ENCODE results near the gene RFX7. TPM values are rescaled to one million over a fixed set of nuclear protein-coding genes. Genes with fewer than 3 reads are reported as not detected.

RFX7 gene
- polyA plus RNA-seq, 2 of the 4 experiments (the other 2 are of a cell fraction), result 11.7 to 14.9 TPM

DNA sequence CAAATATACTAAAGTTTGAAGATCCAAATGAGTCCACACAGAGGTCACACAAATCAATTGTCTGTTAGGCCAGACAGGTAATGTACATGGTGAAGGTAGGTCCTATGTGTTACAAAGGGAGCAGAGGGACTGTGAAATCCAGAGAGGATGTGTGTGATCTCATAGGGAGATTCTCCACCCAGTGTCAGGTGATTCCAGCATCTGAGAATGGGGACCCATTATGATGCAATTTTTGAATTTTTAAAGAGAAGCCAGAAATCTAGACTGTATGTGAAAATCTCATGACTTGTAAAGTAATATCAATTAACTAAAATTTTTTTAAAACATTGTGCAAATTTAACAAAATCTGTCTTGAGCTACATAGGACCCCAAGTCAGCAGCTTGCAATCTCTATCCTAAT lies 192.0 kb downstream of the RFX7 start:
- ATAC-seq, result no peak
- ChIA-PET CTCF (interaction anchor here (0.7 to 4.9 kb wide), 10 partner anchors 9 to 405 kb away, joined by 3 to 68 read pairs (median 8); partner anchors contain the start of gene NEDD4), POLR2A (interaction anchor here (1.4 kb wide), 1 partner anchor 58 kb away, joined by 4 read pairs; no protein-coding TSS in a partner anchor)
- Histone ChIP-seq H3K4me2 (no peak overlapping the region), H3K4me1 (0 out of 3 replicates have a peak, but pooled peaks cover 6% of the 10 kb centered on the region), H3K27ac (no peak overlapping the region), H3K9me3 (no peaks in the 10 kb centered on the region; the same call in 1 of the 3 replicates), H3K4me3 (no peak overlapping the region)
- TF ChIP-seq NPAS2 (CRISPR knock-in tag; IDR thresholded peaks at IDR 0.05; ENCODE audit: borderline replicate concordance) (no peak), NFE2L2 (conservative IDR thresholded peaks at IDR 0.05; ENCODE audit: low read length) (no peak), RARB (CRISPR knock-in tag; IDR thresholded peaks at IDR 0.05) (no peak), RNF2 (IDR thresholded peaks at IDR 0.05; ENCODE audit: borderline replicate concordance, low read depth) (no peak), NR3C1 (IDR thresholded peaks at IDR 0.05) (no peak), ZC3H11A (IDR thresholded peaks at IDR 0.05) (no peak), GATA3 (IDR thresholded peaks at IDR 0.05; ENCODE audit: borderline replicate concordance) (no peak), FOSL2 (IDR thresholded peaks at IDR 0.05) (no peak), FOSL2 (CRISPR knock-in tag; IDR thresholded peaks at IDR 0.05) (no peak), HOXA7 (CRISPR knock-in tag; IDR thresholded peaks at IDR 0.05) (no peak), KDM5A (IDR thresholded peaks at IDR 0.05) (no peak), CBX8 (IDR thresholded peaks at IDR 0.05) (no peak), EP300 (IDR thresholded peaks at IDR 0.05) (no peak), FOSB (CRISPR knock-in tag; IDR thresholded peaks at IDR 0.05) (no peak), HEYL (CRISPR knock-in tag; IDR thresholded peaks at IDR 0.05) (no peak)
- no peak for DNase-seq (ENCODE audit: low read depth in 1 of 2, low spot score in 1 of 2)
- FAIRE-seq, result peak; percentile 28

DNA sequence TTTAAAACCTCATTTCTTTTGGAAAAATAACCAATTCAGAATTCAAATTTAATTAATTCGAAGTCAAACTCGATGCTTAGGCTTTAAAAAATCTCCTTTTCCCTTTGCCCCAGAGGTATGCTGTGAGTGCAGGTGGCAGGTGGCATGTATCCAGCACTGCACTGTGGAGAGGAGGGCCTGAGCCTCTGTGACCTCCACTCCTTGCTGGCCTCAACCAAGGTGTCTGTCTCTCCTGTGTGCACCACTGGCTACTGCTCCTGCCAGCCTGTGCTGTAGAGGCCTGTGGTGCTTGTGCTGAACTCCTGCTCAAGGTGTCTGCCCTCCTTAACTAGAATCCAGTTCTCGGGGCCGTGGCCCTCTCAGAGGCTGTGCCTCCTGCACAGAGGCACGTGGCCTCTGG lies 194.1 kb downstream of the RFX7 start:
- DNase-seq (ENCODE audit: low read depth in 1 of 2, low spot score in 1 of 2) (no peak), FAIRE-seq (no peak), ATAC-seq (no peak; a peak in 1 of 6 replicates)
- Histone ChIP-seq H3K27ac (no peak overlapping the region), H3K4me3 (no peak overlapping the region), H3K4me2 (no peak overlapping the region), H3K4me1 (peaks cover 12% of the 10 kb centered on the region; the same call in 2 of the 3 replicates), H3K9me3 (no peaks in the 10 kb centered on the region; the same call in 1 of the 3 replicates)
- TF ChIP-seq MYC (IDR thresholded peaks at IDR 0.05; ENCODE audit: borderline replicate concordance, low read length), result no peak
- TF ChIP-seq SMC3 (IDR thresholded peaks at IDR 0.05), result no peak
- no peak for TF ChIP-seq FOSB (CRISPR knock-in tag; IDR thresholded peaks at IDR 0.05)
- no peak for TF ChIP-seq SREBF2 (IDR thresholded peaks at IDR 0.05)
- no peak for TF ChIP-seq CHD2 (IDR thresholded peaks at IDR 0.05; ENCODE audit: low read length, partially characterized antibody)
- TF ChIP-seq JUNB (IDR thresholded peaks at IDR 0.05), result no peak
- no peak for TF ChIP-seq MAFK (IDR thresholded peaks at IDR 0.05; ENCODE audit: partially characterized antibody)
- TF ChIP-seq E2F6 (IDR thresholded peaks at IDR 0.05; ENCODE audit: borderline replicate concordance, low read depth), result no peak
- no peak for TF ChIP-seq RAD21 (conservative IDR thresholded peaks at IDR 0.05 in 1 of 2, IDR thresholded peaks at IDR 0.05 in 1 of 2)
- TF ChIP-seq PHF8 (IDR thresholded peaks at IDR 0.05; ENCODE audit: borderline replicate concordance, low read depth), result no peak
- TF ChIP-seq, protein P1, sequence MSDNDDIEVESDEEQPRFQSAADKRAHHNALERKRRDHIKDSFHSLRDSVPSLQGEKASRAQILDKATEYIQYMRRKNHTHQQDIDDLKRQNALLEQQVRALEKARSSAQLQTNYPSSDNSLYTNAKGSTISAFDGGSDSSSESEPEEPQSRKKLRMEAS (IDR thresholded peaks at IDR 0.05), result no peak
- no peak for TF ChIP-seq HDAC2 (IDR thresholded peaks at IDR 0.05)
- CTCF ChIA-PET, result interaction anchor here (1.3 kb wide), 1 partner anchor 55 kb away, joined by 3 read pairs; no protein-coding TSS in a partner anchor
- POLR2A ChIA-PET, result no interaction called here
- WGBS (ENCODE audit: missing lambda C conversion rate), result 71% methylated on average over 5 of the region's 5 CpGs

DNA sequence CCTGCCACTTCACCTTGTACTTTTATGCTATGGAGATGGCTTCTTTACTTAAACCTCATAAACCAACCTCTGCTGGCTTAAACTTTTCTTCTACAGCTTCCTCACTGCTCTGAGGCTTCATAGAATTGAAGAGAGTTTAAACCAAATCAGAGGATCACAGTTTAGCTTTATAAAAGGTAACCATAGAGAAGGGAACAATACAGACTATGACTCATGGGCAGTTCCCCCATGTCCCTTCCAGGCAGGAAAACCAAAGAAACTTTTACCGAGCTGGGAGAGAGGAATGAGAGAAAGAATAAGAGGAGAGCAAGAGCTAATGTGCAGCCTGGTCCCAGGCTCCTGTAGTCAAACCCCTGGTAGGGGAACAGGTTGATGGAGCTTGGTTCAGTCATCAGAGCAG lies 196.3 kb downstream of the RFX7 start:
- Histone ChIP-seq H3K9me3 (no peaks in the 10 kb centered on the region; the same call in 1 of the 3 replicates), H3K27ac (no peak overlapping the region), H3K4me3 (no peak overlapping the region), H3K4me2 (no peak overlapping the region), H3K4me1 (peaks cover 11% of the 10 kb centered on the region; the same call in 2 of the 3 replicates)
- WGBS (ENCODE audit: missing lambda C conversion rate), result 52% methylated on average over 1 of the region's 1 CpG
- no peak for FAIRE-seq
- no peak for DNase-seq (ENCODE audit: low read depth in 1 of 2, low spot score in 1 of 2)
- ChIA-PET CTCF (interaction anchor here (0.6 to 1.8 kb wide), 9 partner anchors 10 to 399 kb away, joined by 3 to 6 read pairs (median 3); no protein-coding TSS in a partner anchor), POLR2A (no interaction called here)
- ATAC-seq, result no peak
- TF ChIP-seq FOSL2 (IDR thresholded peaks at IDR 0.05) (no peak), FOSL2 (CRISPR knock-in tag; IDR thresholded peaks at IDR 0.05) (peak; percentile 22; the same call in 1 of the 2 replicates), HOXB13 (CRISPR knock-in tag; IDR thresholded peaks at IDR 0.05; ENCODE audit: low read depth) (no peak)

All from A549 (cell line).